ENCODE measurements around the gene STRA8.

Gene STRA8, protein sequence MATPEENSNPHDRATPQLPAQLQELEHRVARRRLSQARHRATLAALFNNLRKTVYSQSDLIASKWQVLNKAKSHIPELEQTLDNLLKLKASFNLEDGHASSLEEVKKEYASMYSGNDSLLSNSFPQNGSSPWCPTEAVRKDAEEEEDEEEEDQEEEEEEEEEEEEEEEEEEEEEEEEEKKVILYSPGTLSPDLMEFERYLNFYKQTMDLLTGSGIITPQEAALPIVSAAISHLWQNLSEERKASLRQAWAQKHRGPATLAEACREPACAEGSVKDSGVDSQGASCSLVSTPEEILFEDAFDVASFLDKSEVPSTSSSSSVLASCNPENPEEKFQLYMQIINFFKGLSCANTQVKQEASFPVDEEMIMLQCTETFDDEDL

GRCh38 chr7:135233570-135233969, at the start of gene STRA8:
Gene STRA8, plus strand, starts transcription at chr7:135233838. Its CDS starts 6,687 bp downstream, at chr7:135240525.
- Mint-ChIP-seq H3K27me3 (no peaks in the 10 kb centered on the region), H3K36me3 (ENCODE audit: low read depth) (no peaks in the 10 kb centered on the region), H3K4me3 (no peak within 1 kb of the TSS)

GRCh38 chr7:135184254-135184841, 49.3 kb upstream of the STRA8 start:
- Mint-ChIP-seq H3K4me1 (ENCODE audit: low read depth) (peaks cover 16% of the 10 kb centered on the region), H3K27ac (no peak overlapping the region), H3K4me3 (no peak overlapping the region), H3K9me3 (peaks cover 26% of the 10 kb centered on the region), H3K27me3 (no peaks in the 10 kb centered on the region), H3K36me3 (ENCODE audit: low read depth) (peaks cover 86% of the 10 kb centered on the region)

More at GRCh38 chr7:135233570-135233969, at the start of gene STRA8:
- H3K4me1 Mint-ChIP-seq (ENCODE audit: low read depth): peaks cover 12% of the 10 kb centered on the region
- peaks cover 3% of the 10 kb centered on the region for H3K9me3 Mint-ChIP-seq
- no peak within 1 kb of the TSS for H3K27ac Mint-ChIP-seq

- Mint-ChIP-seq H3K4me3 (no peak overlapping the region), H3K36me3 (ENCODE audit: low read depth) (peaks cover 90% of the 10 kb centered on the region), H3K27me3 (no peaks in the 10 kb centered on the region), H3K9me3 (peaks cover 22% of the 10 kb centered on the region), H3K4me1 (ENCODE audit: low read depth) (peaks cover 16% of the 10 kb centered on the region), H3K27ac (no peak overlapping the region)
These were observed 48.0 kb upstream of the STRA8 start for GRCh38 chr7:135185471-135186260.

DNA sequence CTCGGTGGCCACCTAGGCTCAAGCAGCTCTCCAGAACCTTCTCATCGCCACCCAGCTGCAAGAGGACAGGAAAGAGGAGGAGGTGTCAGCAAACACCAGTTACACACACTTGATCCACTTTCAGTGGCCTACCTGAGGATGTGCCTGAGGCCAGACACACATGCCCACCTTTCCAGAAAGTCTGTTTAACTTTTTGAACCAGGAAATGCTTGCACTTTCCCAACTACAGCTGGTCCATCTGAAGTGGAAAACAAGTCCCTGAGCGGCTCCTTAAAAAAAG, 47.4 kb upstream of the STRA8 start:
- no peak overlapping the region for H3K27ac Mint-ChIP-seq

GRCh38 chr7:135186841-135187253, 46.8 kb upstream of the STRA8 start:
- peaks cover 16% of the 10 kb centered on the region for H3K4me1 Mint-ChIP-seq (ENCODE audit: low read depth)
- H3K27me3 Mint-ChIP-seq: no peaks in the 10 kb centered on the region
- no peak overlapping the region for H3K27ac Mint-ChIP-seq
- H3K4me3 Mint-ChIP-seq: no peak overlapping the region
- peaks cover 13% of the 10 kb centered on the region for H3K9me3 Mint-ChIP-seq
- peaks cover 88% of the 10 kb centered on the region for H3K36me3 Mint-ChIP-seq (ENCODE audit: low read depth)

More for the DNA sequence above, 47.4 kb upstream of the STRA8 start:
- Mint-ChIP-seq H3K27me3 (no peaks in the 10 kb centered on the region), H3K4me1 (ENCODE audit: low read depth) (peaks cover 16% of the 10 kb centered on the region), H3K4me3 (no peak overlapping the region), H3K9me3 (peaks cover 19% of the 10 kb centered on the region), H3K36me3 (ENCODE audit: low read depth) (peaks cover 89% of the 10 kb centered on the region)

- no peaks in the 10 kb centered on the region for H3K27me3 Mint-ChIP-seq
- no peak overlapping the region for H3K4me3 Mint-ChIP-seq
- H3K36me3 Mint-ChIP-seq (ENCODE audit: low read depth): peaks cover 87% of the 10 kb centered on the region
- H3K27ac Mint-ChIP-seq: no peak overlapping the region
- H3K9me3 Mint-ChIP-seq: peaks cover 5% of the 10 kb centered on the region
- H3K4me1 Mint-ChIP-seq (ENCODE audit: low read depth): peaks cover 16% of the 10 kb centered on the region
These were observed 45.2 kb upstream of the STRA8 start for GRCh38 chr7:135188298-135188984.

GRCh38 chr7:135189221-135189662, 44.4 kb upstream of the STRA8 start:
- no peak overlapping the region for H3K4me3 Mint-ChIP-seq
- no peaks in the 10 kb centered on the region for H3K27me3 Mint-ChIP-seq
- peaks cover 87% of the 10 kb centered on the region for H3K36me3 Mint-ChIP-seq (ENCODE audit: low read depth)
- H3K27ac Mint-ChIP-seq: no peak overlapping the region
- H3K9me3 Mint-ChIP-seq: no peaks in the 10 kb centered on the region
- H3K4me1 Mint-ChIP-seq (ENCODE audit: low read depth): peaks cover 20% of the 10 kb centered on the region

- no peaks in the 10 kb centered on the region for H3K9me3 Mint-ChIP-seq
- no peak overlapping the region for H3K4me3 Mint-ChIP-seq
- H3K27me3 Mint-ChIP-seq: no peaks in the 10 kb centered on the region
- peaks cover 87% of the 10 kb centered on the region for H3K36me3 Mint-ChIP-seq (ENCODE audit: low read depth)
- H3K4me1 Mint-ChIP-seq (ENCODE audit: low read depth): peaks cover 22% of the 10 kb centered on the region
- peak overlapping the region; percentile 7 for H3K27ac Mint-ChIP-seq
These were observed 43.7 kb upstream of the STRA8 start for GRCh38 chr7:135189961-135190360.

- Mint-ChIP-seq H3K27ac (peak overlapping the region; percentile 19), H3K4me3 (no peak overlapping the region), H3K9me3 (no peaks in the 10 kb centered on the region), H3K27me3 (no peaks in the 10 kb centered on the region), H3K4me1 (ENCODE audit: low read depth) (peaks cover 22% of the 10 kb centered on the region), H3K36me3 (ENCODE audit: low read depth) (peaks cover 86% of the 10 kb centered on the region)
These were observed 42.9 kb upstream of the STRA8 start for GRCh38 chr7:135190703-135191102.

DNA sequence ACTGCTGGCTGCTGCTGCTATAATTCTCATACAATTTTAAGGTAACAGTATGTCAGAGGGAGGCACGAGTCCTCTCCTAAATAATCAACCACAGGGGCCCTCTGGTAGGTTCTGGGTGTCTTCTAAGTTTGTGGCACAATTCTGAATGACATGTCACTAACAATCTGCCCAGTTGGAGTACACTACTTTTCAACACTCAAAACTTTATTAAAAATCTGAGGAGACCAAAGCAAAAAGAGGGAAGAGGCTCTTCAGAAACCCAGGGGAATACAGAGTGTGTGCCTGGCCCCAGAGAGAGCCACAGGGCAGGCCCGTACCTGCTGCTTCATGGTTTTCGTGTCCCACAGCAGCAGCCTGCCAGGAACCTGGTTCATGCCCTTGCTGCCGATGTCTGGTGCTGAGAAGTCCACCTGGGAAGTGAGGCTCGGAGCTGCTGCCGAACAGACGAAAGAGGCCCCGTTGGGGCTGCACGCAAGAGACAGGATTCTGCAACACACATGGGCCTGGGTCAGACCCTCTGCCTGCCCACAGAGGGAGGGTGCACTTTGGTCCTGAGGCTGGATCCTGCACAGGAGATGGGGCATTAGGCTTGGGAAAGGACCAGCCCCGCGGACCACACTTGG, 40.6 kb upstream of the STRA8 start:
- H3K4me1 Mint-ChIP-seq (ENCODE audit: low read depth): peaks cover 10% of the 10 kb centered on the region
- no peak overlapping the region for H3K27ac Mint-ChIP-seq
- no peaks in the 10 kb centered on the region for H3K27me3 Mint-ChIP-seq
- peaks cover 84% of the 10 kb centered on the region for H3K36me3 Mint-ChIP-seq (ENCODE audit: low read depth)
- H3K9me3 Mint-ChIP-seq: no peaks in the 10 kb centered on the region
- no peak overlapping the region for H3K4me3 Mint-ChIP-seq

DNA sequence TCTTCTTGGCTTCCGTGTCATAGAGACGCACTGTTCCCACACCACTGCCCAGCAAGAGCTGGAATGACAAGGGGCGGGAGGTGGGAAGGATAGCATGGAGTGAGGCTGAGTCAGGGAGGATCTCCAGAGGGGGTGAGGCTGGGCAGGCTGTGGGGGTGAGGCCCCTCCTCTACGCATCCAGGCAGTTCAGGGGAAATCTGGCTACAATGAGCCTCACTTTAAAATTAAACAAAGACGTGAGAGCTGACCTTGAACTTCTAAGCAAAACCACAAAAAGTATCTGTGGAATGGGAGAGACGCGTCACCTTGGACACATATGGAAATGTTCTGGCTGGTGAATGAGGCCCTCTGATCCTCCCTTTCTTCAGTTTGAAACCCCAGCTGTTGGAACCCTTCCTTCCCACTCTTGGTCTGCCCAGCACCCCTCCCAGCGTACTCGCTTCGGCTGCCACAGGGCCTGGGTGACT, 40.0 kb upstream of the STRA8 start:
- Mint-ChIP-seq H3K27ac (no peak overlapping the region), H3K36me3 (ENCODE audit: low read depth) (peaks cover 85% of the 10 kb centered on the region)

GRCh38 chr7:135194494-135195095, 39.0 kb upstream of the STRA8 start:
- Mint-ChIP-seq H3K27me3 (no peaks in the 10 kb centered on the region), H3K27ac (no peak overlapping the region), H3K4me1 (ENCODE audit: low read depth) (peaks cover 20% of the 10 kb centered on the region), H3K9me3 (no peaks in the 10 kb centered on the region), H3K4me3 (no peak overlapping the region), H3K36me3 (ENCODE audit: low read depth) (peaks cover 86% of the 10 kb centered on the region)

More for the DNA sequence above, 40.0 kb upstream of the STRA8 start:
- H3K9me3 Mint-ChIP-seq: no peaks in the 10 kb centered on the region
- no peak overlapping the region for H3K4me3 Mint-ChIP-seq
- H3K27me3 Mint-ChIP-seq: no peaks in the 10 kb centered on the region
- peaks cover 17% of the 10 kb centered on the region for H3K4me1 Mint-ChIP-seq (ENCODE audit: low read depth)

GRCh38 chr7:135195156-135195555, 38.5 kb upstream of the STRA8 start:
- Mint-ChIP-seq H3K4me3 (no peak overlapping the region), H3K36me3 (ENCODE audit: low read depth) (peaks cover 86% of the 10 kb centered on the region), H3K4me1 (ENCODE audit: low read depth) (peaks cover 20% of the 10 kb centered on the region), H3K9me3 (no peaks in the 10 kb centered on the region), H3K27me3 (no peaks in the 10 kb centered on the region), H3K27ac (no peak overlapping the region)

Data from stimulated activated naive CD8-positive, alpha-beta T cell treated with anti-CD3 and anti-CD28 coated beads, Interleukin-15, Interleukin-2, amounts not matched to agents 100 ng/mL and 50 ng/mL, for 24 hours (primary cell).